Fibroblast of the conjunctiva (primary cell): ENCODE data around the gene KRTAP20-2.

ENCODE experiments used
- DNase-seq: peaks from one replicate; pipeline ENCODE4 v3.0.0-alpha.2; 2010; ENCODE audit warnings: low read depth

KRTAP20-2 gene

GRCh38 chr21:30674312-30674711 lies 39.3 kb downstream of the KRTAP20-2 start:
- no peak for DNase-seq

- no peak for DNase-seq
Observed at GRCh38 chr21:30676737-30677136, 41.7 kb downstream of the KRTAP20-2 start.

GRCh38 chr21:30680586-30680985 lies 45.6 kb downstream of the KRTAP20-2 start:
- no peak for DNase-seq

GRCh38 chr21:30684506-30684905 lies 49.5 kb downstream of the KRTAP20-2 start:
- no peak for DNase-seq
